Osteocyte (in vitro differentiated cells): Measurements from ENCODE around the gene MAP2K2. TPM values are rescaled to one million over a fixed set of nuclear protein-coding genes. Genes with fewer than 3 reads are reported as not detected.

Source experiments
- DNase-seq: peaks from one replicate; pipeline ENCODE4 v3.0.0; 2021; ENCODE audit warnings: mixed read lengths; ENCODE audit not compliant: unreplicated experiment; ENCODE audit errors: extremely low spot score
- H3K27ac Mint-ChIP-seq: one replicate; pipeline ENCODE4 v1.8.0; 2021; ENCODE audit warnings: mild to moderate bottlenecking, mixed read lengths; ENCODE audit not compliant: unreplicated experiment
- H3K27me3 Mint-ChIP-seq: one replicate; pipeline ENCODE4 v1.8.0; 2021; ENCODE audit warnings: mixed read lengths; ENCODE audit not compliant: unreplicated experiment
- H3K36me3 Mint-ChIP-seq: one replicate; pipeline ENCODE4 v1.8.0; 2021; ENCODE audit warnings: mixed read lengths; ENCODE audit not compliant: unreplicated experiment
- H3K4me1 Mint-ChIP-seq: one replicate; pipeline ENCODE4 v1.8.0; 2021; ENCODE audit warnings: mixed read lengths; ENCODE audit not compliant: unreplicated experiment
- H3K4me3 Mint-ChIP-seq: one replicate; pipeline ENCODE4 v1.8.0; 2021; ENCODE audit warnings: mild to moderate bottlenecking, moderate library complexity, mixed read lengths; ENCODE audit not compliant: unreplicated experiment
- H3K9me3 Mint-ChIP-seq: one replicate; pipeline ENCODE4 v1.8.0; 2021; ENCODE audit warnings: mixed read lengths; ENCODE audit not compliant: unreplicated experiment
- CTCF ChIP-seq: fragments of 200-600 bp; sonication (generic); IDR thresholded peaks from 2 replicates; pipeline ENCODE4 v1.5.0; 2021; ENCODE audit warnings: antibody characterized with exemption, mild to moderate bottlenecking, moderate library complexity
- total RNA-seq: library from RNA; stranded (reverse); gene quantifications from 2 replicates; pipeline ENCODE4 v1.2.1, GENCODE V29; 2021

MAP2K2 gene
- total RNA-seq, 1 donor from 2014 or later: 174 TPM

- H3K9me3 Mint-ChIP-seq: no peaks in the 10 kb centered on the region
- DNase-seq: no peak
- H3K27ac Mint-ChIP-seq: peak overlapping the region; percentile 82
- H3K27me3 Mint-ChIP-seq: no peaks in the 10 kb centered on the region
- no peak overlapping the region for H3K4me3 Mint-ChIP-seq
- peaks cover 37% of the 10 kb centered on the region for H3K4me1 Mint-ChIP-seq
- no peak for TF ChIP-seq CTCF
- peaks cover 9% of the 10 kb centered on the region for H3K36me3 Mint-ChIP-seq
These were observed 65.8 kb downstream of the MAP2K2 start for GRCh38 chr19:4057931-4058692.

GRCh38 chr19:4055209-4055552, 68.7 kb downstream of the MAP2K2 start:
- no peak for TF ChIP-seq CTCF
- H3K36me3 Mint-ChIP-seq: peaks cover 21% of the 10 kb centered on the region
- H3K4me3 Mint-ChIP-seq: no peak overlapping the region
- H3K9me3 Mint-ChIP-seq: no peaks in the 10 kb centered on the region
- H3K4me1 Mint-ChIP-seq: peaks cover 45% of the 10 kb centered on the region
- no peaks in the 10 kb centered on the region for H3K27me3 Mint-ChIP-seq
- DNase-seq: no peak
- H3K27ac Mint-ChIP-seq: no peak overlapping the region

- no peak for TF ChIP-seq CTCF
- Mint-ChIP-seq H3K27ac (no peak overlapping the region), H3K36me3 (peaks cover 24% of the 10 kb centered on the region)
These were observed 69.3 kb downstream of the MAP2K2 start for GRCh38 chr19:4054441-4055208.

GRCh38 chr19:4053423-4054324, 70.2 kb downstream of the MAP2K2 start:
- H3K27ac Mint-ChIP-seq: no peak overlapping the region
- TF ChIP-seq CTCF: no peak
- H3K27me3 Mint-ChIP-seq: no peaks in the 10 kb centered on the region
- H3K4me1 Mint-ChIP-seq: peaks cover 40% of the 10 kb centered on the region
- no peak for DNase-seq
- no peaks in the 10 kb centered on the region for H3K9me3 Mint-ChIP-seq
- H3K36me3 Mint-ChIP-seq: peaks cover 25% of the 10 kb centered on the region
- no peak overlapping the region for H3K4me3 Mint-ChIP-seq

More at GRCh38 chr19:4054441-4055208, 69.3 kb downstream of the MAP2K2 start:
- no peak overlapping the region for H3K4me3 Mint-ChIP-seq
- H3K9me3 Mint-ChIP-seq: no peaks in the 10 kb centered on the region
- H3K4me1 Mint-ChIP-seq: peaks cover 45% of the 10 kb centered on the region
- no peaks in the 10 kb centered on the region for H3K27me3 Mint-ChIP-seq
- no peak for DNase-seq
